DMS79 treated with DMSO at 0.1 percent for 48 hours (cell line): ENCODE results near the gene NFIC.
"Not testable (repeated sequence)": the region's sequence is repeated elsewhere in the genome, so short reads cannot be mapped to it uniquely, and the experiment has no call there.

Experiments used
- DNase-seq: peaks from one replicate; lab custom pipeline; 2025; lab: John Stamatoyannopoulos, UW

Gene NFIC

DNA sequence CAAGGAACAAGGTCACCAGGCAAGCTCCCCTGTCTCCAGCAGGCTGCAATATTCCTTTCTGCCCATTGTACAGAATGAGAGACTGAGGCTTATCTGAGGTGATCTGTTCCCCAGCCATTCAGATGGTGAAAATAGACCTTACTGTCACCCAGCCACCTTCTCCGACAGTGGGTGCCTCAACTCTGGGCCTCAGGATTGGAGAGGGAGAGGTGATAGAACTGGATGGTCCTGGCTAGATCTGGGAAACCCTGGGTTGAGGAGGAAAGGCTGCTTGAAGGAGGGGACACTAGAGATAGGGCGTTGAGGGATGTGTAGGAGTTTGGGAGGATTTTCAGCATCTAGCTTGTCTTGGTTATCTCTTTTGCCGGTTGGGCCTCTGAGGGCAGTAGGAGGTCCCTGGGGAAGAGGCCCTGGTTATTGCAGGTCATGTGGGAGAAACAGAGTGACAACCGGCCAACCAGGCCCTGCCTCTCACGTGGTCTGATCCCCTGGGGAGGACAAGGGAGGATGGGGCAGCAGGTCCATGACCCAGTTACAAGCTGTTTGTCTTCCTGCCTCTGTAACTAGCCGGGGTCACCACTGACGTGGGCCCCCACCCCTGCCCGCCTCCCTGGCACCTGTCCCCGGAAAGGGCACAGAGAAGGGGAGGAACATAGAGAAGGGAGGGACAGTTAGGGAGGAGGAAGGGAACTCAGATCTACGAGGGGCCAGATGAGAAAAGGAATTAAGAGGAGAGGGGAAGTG lies 8.2 kb downstream of the NFIC start:
- DNase-seq, result no peak

DNA sequence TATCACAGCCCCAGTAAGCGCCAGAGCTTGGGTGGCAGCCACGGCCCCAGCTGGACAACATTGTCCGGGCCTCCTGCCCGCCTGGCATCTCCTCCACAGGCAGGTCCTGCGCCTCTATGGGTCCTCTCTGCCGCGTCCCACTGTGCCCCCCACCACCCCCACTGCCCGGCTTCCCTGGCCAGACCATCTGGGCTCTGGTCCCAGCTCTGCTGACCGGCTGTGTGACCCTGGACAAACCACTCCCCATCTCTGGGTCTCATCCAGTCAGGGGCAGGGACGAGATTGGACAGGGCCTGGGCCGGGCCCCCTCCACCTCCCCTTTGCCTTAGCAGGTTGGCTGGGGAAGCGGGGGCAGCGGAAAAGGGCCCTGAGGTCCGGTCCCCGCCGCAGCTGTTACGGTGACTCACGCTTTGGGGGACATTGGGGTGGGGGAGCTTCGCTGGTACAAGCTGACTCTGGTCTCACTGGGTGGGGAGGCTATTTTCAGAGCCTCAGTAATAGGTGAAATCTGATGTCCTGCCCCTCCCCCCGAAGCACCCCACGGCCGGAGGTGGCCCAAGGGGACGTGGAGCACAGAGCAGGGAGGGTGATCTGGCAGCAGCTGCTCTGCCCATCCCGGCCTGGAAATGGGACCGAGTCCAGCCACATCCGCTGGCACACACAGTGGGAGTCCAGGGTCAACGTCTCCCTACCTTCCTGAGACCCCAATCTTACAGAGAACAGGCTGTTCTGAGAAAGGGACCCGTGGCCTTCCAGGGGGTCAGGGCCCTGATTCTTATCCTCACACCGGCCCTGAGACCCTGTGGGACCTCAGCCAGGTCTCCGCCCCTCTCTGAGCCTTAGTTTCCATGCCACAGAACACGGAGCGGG lies 9.1 kb downstream of the NFIC start:
- no peak for DNase-seq

DNA sequence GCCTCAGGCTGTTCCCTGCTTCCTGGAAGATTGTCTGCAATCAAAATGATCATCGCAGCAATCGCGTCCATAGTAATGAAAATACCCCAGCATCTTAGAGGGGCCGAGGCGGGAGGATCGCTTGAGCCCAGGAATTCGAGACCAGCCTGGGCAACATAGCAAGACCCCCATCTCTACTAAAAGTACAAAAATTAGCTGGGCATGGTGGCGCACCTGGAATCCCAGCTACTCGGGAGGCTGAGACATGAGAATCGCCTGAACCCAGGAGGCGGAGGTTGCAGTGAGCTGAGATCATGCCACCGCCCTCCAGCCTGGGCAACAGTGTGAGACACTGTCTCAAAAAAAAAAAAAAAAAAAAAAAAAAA lies 9.7 kb downstream of the NFIC start:
- not testable (repeated sequence) for DNase-seq

DNA sequence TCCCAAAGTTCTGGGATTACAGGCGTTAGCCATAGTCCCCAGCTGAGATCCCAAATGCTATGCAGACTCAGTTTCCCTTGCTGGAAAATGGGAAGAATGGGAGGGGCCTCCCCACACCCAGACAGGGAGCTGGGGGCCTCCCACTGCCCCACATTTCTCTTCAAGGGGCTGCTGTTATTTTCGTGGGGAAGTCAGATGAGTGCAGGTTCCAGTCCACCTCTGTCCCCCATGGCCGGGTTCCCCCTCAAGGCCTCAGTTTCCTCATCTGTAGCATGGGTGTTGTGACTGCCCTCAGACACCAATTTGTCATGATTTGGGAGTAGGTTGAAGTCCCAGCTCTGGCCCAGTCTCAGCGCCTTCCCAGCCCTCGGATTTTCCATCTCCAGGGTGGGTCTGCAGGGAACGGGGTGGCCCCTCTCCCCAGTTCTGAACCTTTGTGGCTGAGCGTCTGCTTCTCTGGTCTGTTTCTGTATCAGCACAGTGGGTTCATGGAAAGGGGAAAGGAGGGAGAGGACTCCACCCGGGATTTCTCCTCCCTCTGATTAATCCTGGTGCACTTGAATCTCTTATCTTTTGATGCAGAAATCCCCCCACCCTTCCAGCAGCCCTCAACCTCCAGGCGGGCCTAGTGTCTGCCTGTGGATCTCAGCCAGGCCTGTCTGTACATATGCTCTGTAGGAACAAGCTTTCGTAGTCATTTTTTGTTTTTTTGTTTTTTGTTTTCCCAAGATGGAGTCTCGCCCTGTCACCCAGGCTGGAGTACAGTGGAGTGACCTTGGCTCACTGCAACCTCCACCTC lies 12.2 kb downstream of the NFIC start:
- DNase-seq, result no peak

DNA sequence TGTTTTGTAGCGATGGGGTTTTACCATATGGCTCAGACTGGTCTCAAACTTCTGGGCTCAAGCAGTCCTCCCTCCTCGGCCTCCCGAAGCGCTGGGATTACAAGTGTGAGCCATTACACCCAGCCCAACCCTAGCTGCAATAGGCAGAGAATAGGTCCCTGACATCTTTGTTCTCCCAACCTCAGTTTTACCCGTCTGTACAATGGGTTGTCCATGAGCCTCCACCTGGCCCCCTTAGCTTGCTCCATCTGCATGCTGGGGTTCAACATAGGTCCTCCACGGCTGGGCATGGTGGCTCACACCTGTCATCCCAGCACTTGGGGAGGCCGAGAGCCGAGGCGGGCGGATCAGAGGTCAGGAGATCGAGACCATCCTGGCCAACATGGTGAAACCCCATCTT lies 14.4 kb downstream of the NFIC start:
- no peak for DNase-seq

DNA sequence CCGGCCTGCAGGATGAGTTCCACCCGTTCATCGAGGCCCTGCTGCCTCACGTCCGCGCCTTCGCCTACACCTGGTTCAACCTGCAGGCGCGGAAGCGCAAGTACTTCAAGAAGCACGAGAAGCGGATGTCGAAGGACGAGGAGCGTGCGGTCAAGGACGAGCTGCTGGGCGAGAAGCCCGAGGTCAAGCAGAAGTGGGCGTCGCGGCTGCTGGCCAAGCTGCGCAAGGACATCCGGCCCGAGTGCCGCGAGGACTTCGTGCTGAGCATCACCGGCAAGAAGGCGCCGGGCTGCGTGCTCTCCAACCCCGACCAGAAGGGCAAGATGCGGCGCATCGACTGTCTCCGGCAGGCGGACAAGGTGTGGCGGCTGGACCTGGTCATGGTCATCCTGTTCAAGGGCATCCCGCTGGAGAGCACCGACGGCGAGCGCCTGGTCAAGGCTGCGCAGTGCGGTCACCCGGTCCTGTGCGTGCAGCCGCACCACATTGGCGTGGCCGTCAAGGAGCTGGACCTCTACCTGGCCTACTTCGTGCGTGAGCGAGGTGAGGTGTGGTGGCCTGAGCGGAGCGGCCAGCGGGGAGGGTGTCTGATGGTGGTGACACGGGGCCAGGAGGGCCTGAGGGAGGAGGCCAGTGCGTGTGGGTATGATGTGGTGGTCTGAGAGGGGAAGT lies 15.5 kb downstream of the NFIC start:
- no peak for DNase-seq

DNA sequence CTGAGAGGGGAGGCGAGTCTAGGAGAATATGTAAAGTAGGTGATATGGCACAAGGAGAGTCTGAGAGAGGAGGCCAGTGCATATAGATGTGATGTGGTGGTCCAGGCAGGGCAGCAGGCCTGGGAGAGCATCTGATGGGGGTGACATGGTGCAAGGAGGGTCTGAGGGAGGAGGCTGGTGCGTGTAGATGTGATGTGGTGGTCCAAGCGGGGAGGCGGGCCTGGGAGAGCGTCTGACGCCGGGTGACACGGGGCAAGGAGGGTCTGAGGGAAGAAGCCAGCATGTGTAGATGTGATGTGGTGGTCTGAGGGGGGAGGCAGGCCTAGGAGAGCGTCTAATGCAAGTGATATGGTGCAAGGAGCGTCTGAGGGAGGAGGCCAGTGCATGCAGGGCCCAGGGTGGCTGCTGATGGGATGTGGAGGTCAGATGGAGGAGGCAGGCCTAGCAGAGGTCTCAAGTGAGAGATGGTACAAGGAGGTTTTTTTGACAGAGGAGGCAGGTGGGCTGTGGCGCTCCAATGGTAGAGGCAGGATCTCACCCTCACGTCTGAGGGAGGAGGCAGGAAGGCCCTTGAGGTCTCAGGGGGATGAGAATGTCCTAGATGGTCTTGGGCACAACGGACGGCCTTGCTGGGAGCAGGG lies 16.2 kb downstream of the NFIC start:
- DNase-seq, result no peak

DNA sequence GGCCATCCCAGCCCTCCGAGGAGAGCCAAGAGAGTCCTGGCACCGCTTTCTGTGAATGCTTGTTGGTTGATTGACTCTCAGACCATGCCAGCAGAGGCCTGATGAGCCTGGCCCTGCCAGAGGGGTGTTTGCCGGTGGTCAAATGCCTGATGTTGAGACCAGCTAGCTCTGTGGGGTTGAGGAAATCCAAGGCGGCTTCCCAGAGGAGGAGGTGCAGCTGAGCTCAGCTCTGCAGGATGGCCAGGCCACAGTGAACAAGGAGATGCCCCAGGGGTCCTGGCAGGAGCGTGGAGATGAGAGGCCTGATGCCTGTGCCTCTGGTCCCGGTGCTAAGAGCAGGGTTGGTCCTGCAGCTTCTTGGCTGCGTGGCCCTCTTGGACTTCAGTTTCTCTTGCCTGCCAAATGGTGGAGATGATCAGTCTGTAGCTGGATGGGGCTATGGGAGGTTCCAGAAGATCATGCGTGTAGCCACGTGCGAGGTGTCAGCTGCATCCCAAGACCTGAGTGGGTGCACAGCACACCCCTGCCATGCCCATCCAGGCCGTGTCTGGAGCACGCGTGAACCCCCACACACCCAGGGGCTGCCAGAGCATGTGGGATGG lies 16.8 kb downstream of the NFIC start:
- DNase-seq, result no peak

DNA sequence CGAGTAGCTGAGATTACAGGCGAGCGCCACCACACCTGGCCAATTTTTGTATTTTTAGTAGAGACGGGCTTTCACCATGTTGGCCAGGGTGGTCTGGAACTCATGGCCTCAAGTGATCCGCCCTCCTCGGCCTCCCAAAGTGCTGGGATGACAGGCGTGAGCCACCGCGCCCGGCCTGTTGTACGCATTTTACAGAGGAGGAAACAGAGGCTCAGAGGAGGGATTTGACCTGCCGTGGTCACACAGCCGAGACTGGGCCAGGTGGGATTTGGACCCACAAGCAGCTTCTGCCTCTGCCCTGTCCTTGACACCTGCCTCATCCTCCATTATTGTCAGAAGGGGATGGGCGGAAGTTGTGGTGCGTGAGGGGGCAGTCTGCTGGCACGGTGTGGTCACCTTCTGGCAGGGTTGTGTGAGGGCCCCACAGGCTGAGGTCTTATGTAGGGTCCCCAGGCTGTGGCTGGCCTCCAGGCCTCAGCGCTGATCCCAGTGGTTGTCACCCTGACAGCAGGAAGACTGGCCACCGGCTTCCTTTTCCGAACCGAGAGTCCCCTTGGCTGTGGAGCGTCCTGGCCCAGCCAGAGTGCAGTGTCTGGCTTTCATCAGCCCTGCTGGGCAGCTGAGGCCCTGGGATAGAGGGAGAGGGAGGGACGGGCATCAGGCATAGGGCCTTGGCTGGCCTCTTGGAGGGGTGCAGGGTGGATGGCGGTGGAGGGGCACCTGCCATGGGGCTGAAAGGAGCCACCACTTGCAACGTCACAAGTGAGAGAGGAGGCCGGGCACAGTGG lies 20.3 kb downstream of the NFIC start:
- DNase-seq, result no peak

DNA sequence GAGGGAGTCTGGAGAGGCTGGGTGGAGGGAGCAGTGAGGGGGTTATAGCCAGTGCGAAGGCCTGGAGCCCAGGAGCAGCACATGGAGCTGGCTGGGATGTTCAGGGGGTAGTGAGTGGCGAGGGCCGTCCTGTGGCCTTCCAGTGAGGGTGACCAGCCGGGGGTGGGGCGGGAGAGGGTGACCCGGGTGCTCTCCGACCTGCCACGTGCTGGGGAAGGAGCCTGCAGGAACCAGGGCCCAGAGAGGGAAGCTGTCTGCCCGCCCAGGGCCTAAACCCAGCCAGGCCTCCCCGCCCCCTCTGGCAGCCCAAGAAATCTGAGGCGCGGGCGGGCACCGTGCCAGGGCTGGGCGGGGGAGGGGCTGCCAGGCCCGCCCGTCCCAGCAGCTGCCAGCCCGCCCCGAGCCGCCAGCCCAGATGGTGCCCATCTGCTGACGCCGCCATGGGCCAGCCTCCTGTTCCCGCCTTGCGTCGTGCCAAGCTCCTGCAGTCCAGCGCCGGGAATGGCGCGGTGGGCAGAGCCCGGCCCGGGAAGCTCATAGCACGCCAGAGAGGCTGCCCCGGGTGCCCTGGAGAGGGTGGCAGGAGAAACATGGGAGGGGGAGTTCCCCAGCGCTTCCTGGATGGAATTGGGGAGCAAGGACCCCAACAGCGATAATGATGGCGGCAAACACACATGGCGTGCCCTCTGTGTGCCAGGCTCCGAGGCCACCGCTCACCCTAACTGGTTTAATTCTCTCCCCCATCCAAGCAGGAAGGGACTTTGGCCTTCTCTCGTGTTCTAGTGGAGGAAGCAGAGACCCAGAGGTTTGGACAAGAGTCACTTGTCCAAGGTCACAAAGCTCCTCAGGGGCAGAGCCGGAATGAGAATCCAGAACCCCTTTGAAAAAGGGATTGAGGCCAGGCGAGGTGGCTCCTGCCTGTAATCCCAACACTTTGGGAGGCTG lies 21.5 kb downstream of the NFIC start:
- DNase-seq, result peak; percentile 85

DNA sequence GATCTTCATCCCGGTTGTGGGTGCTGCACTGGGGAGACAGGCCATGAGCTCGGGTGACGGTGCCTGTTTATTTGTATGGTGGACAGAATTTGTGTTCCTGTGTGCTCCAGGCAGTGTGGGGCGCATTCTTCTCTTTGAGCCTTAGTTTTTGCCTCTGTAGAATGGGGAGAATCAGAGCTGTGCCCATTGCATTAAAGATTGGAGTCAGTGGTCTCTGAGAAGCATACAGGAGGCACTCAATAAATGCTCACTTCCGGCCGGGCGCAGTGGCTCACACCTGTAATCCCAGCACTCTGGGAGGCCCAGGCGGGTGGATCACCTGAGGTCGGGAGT lies 23.0 kb downstream of the NFIC start:
- DNase-seq, result no peak

DNA sequence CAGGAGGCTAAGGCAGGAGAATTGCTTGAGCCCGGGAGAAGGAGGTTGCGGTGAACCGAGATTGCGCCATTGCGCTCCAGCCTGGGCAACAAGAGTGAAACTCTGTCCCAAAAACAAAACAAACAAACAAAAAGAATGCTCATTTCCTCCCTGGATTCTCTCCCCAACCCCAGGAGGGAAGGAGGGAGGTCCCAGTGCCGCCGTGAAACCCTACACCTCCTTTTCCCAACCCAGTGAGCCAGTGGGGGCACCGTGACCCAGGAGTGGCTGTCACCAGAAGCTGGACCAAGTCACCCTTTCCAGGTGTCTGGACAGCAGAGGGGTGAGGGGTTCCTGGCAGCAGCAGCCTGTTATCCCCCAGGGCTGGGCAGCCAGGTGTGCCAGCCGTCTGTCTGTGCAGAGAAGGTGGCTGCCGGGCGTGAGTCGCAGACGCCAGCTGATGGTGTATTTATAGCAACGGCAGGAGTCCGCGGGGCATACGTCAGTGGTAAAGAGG lies 23.5 kb downstream of the NFIC start:
- peak; percentile 74 for DNase-seq

DNA sequence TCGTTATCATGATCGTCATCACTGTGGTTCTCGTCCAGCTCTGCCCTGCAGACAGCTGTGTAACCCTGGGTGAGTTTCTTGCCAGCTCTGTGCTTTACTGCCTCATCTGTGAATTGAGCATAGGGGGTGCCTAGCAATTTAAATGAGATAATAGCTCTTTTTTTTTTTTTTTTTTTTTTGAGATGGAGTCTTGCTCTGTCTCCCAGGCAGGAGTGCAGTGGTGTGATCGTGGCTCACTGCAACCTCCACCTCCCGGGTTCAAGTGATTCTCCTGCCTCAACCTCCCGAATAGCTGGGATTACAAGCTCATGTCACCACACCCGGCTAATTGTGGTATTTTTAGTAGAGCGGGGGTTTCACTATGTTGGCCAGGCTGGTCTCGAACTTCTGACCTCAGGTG lies 25.5 kb downstream of the NFIC start:
- DNase-seq, result not testable (repeated sequence)

DNA sequence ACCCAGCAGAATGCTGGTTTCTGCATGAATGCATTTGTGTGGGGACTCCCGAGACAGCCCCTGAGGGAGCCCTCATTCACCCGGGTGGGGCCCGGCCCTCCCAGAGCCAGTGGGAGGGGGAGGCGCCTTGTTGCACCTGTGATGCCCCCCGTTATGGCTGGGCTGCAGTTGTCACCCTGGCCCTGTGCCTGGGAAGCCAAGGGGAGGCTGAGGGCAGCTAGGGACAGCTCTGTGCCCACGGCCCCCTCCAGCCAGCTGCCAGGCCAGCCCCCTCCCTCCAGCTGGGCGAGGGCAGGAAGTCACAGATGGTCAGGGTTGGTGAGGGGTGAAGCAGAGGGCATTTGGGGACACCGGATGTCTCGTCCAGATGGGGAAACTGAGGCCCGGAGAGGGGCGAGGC lies 26.1 kb downstream of the NFIC start:
- DNase-seq, result no peak

DNA sequence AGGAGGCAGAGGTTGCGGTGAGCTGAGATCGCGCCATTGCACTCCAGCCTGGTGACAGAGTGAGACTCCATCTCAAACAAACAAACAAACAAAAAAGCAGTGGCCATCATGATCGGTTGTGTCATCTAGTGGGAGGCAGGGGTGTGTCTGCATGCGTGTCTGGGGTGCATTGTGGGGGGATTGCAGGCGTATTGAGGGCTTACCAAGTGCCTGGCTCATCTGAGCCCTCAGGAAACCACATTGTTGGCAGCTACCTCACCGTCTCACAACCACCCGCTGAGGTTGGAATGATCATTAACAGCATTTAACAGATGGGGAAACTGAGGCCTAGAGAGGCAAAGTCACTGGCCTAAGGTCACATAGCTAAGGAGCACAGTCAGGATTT lies 30.5 kb downstream of the NFIC start:
- DNase-seq, result no peak

DNA sequence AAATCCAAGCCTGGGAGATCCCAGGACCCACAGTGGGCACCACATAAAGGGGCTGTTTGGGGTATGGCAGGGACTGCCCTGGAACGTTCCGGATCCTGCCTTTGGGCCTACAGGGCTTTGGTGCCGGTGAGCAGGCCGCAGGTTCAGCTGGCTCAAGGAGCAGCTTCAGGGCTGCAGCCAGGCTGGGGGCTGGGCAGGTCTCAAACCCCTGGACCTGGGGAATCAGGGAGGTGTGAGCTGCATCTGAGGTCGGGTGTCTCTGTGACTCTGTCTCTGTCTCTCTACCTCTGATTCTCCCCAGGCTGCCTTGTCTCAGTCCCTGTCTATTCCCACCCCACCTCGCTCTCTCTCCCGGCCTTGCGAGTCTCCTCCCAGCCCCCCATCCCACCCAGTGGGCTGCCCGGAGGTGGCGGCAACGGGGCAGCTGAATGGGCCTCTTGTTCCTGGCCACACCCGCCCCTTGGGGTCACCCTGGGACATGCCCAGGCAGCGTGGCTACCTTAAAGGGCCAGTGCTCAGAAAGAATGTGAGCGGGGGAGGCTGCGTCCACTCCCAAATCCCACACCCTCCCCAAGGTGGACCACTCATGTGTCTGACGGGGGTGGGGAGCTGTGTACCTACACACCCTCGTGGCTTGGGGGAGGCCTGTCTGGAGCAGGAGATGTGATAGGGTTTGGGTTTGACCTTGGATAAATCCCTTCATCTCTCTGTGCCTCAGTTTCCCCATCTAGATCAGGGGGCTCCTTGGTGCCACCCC lies 31.1 kb downstream of the NFIC start:
- DNase-seq, result no peak

DNA sequence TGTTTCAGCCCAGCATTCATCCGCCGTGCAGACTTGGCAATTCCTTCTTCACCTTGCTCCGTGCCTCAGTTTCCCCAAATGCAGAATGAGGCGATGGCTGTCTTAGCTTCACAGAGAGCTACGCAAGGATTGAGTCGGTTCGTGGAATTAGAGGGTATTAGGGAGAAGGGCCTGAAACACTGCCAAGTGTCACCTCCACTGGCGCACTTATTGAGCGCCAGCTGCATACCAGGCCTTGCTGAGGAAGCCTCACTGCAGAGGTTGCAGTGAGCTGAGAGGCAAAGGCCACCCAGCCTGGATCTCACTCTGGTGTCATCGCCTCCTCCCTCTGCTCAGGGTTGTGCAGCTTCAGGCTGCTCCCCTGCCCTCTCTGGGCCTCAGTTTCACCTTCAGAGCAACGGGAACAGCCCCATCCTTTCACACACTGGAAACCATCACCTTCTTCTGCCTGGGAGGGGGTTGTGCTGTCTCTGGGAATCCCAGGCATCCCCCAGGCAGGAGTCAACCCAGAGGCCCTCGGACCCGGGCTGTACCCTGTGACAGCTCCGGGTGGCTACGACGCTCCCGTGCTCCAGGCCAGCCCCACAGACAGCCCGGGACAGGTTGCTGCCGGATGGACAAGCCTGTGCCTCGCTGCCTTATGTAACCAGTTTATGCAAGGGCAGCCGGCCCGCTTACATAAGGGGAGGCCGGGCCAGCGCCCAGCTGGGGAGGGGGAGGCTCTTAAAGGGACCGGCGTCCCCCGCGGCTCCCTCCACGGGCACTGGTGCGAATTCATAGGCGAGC lies 31.9 kb downstream of the NFIC start:
- DNase-seq, result no peak

DNA sequence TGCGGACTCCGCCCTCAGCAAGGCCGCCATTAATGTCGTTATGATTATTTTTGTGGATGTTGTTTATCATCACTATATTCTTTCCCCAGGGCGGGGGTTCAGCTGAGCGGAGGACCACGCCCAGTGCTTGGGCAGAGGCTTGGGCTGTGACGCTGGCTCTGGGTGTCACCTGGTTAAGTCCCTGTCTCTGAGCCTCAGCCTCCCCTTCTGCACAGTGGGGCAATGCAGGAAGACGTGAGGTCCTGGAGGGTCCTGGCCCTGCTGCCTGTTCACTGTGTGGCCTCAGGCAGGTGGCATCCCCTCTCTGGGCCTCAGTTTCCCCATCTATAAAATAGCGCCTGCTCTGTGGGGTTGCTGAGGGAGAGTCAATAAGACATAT lies 32.5 kb downstream of the NFIC start:
- DNase-seq, result no peak
